Measurements from ENCODE around the gene SPRED2. TPM values are rescaled to one million over a fixed set of nuclear protein-coding genes. Genes with fewer than 3 reads are reported as not detected.

Gene SPRED2
- total RNA-seq, 1 experiment from 2014 or later, result 33.3 TPM

- CTCF ChIA-PET, result interaction anchor here (0.5 to 0.7 kb wide), 4 partner anchors 67 to 1631 kb away, joined by 3 to 6 read pairs (median 4); no protein-coding TSS in a partner anchor
- DNase-seq, result no peak
- Mint-ChIP-seq H3K36me3 (ENCODE audit: insufficient read depth, unreplicated experiment) (peaks cover 42% of the 10 kb centered on the region), H3K9me3 (ENCODE audit: low read depth, unreplicated experiment) (no peaks in the 10 kb centered on the region), H3K4me1 (ENCODE audit: low read depth, unreplicated experiment) (no peaks in the 10 kb centered on the region), H3K27me3 (ENCODE audit: unreplicated experiment) (no peaks in the 10 kb centered on the region), H3K27ac (ENCODE audit: unreplicated experiment) (peak overlapping the region; percentile 61), H3K4me3 (ENCODE audit: low read depth, unreplicated experiment) (peak overlapping the region; percentile 94)
- no peak for TF ChIP-seq CTCF (IDR thresholded peaks at IDR 0.05; ENCODE audit: unreplicated experiment)
- TSS peak; percentile 21 for BruUV-seq (replicated peaks)
- intact Hi-C loops (cut with micrococcal nuclease; ENCODE audit: unreplicated experiment), result loop anchor here (1.0 to 2.0 kb wide), 2 partner anchors 48 to 123 kb away; no protein-coding TSS in a partner anchor
These were observed 2.4 kb downstream of the SPRED2 start for GRCh38 chr2:65429786-65430602.

GRCh38 chr2:65427532-65427931 lies 4.9 kb downstream of the SPRED2 start:
- no peaks in the 10 kb centered on the region for H3K4me1 Mint-ChIP-seq (ENCODE audit: low read depth, unreplicated experiment)
- H3K36me3 Mint-ChIP-seq (ENCODE audit: insufficient read depth, unreplicated experiment), result peaks cover 30% of the 10 kb centered on the region
- no peak overlapping the region for H3K4me3 Mint-ChIP-seq (ENCODE audit: low read depth, unreplicated experiment)
- no peak for DNase-seq
- no peak overlapping the region for H3K27ac Mint-ChIP-seq (ENCODE audit: unreplicated experiment)
- H3K9me3 Mint-ChIP-seq (ENCODE audit: low read depth, unreplicated experiment), result no peaks in the 10 kb centered on the region
- CTCF ChIA-PET, result no interaction called here
- no TSS peak for BruUV-seq (replicated peaks)
- H3K27me3 Mint-ChIP-seq (ENCODE audit: unreplicated experiment), result no peaks in the 10 kb centered on the region
- intact Hi-C loops (cut with micrococcal nuclease; ENCODE audit: unreplicated experiment), result no loop called here
- no peak for TF ChIP-seq CTCF (IDR thresholded peaks at IDR 0.05; ENCODE audit: unreplicated experiment)

- no peak for TF ChIP-seq CTCF (IDR thresholded peaks at IDR 0.05; ENCODE audit: unreplicated experiment)
- no peaks in the 10 kb centered on the region for H3K9me3 Mint-ChIP-seq (ENCODE audit: low read depth, unreplicated experiment)
- no peak overlapping the region for H3K4me3 Mint-ChIP-seq (ENCODE audit: low read depth, unreplicated experiment)
- no TSS peak for BruUV-seq (replicated peaks)
- DNase-seq, result no peak
- H3K27me3 Mint-ChIP-seq (ENCODE audit: unreplicated experiment), result no peaks in the 10 kb centered on the region
- intact Hi-C loops (cut with micrococcal nuclease; ENCODE audit: unreplicated experiment), result no loop called here
- H3K27ac Mint-ChIP-seq (ENCODE audit: unreplicated experiment), result no peak overlapping the region
- CTCF ChIA-PET, result no interaction called here
- H3K4me1 Mint-ChIP-seq (ENCODE audit: low read depth, unreplicated experiment), result peaks cover 18% of the 10 kb centered on the region
- H3K36me3 Mint-ChIP-seq (ENCODE audit: insufficient read depth, unreplicated experiment), result peaks cover 8% of the 10 kb centered on the region
These were observed 7.1 kb downstream of the SPRED2 start for GRCh38 chr2:65425276-65425675.

GRCh38 chr2:65424391-65424790 lies 8.0 kb downstream of the SPRED2 start:
- CTCF ChIA-PET, result interaction anchor here (0.6 kb wide), 1 partner anchor 62 kb away, joined by 3 read pairs; no protein-coding TSS in a partner anchor
- H3K27me3 Mint-ChIP-seq (ENCODE audit: unreplicated experiment), result no peaks in the 10 kb centered on the region
- H3K36me3 Mint-ChIP-seq (ENCODE audit: insufficient read depth, unreplicated experiment), result peaks cover 4% of the 10 kb centered on the region
- peaks cover 18% of the 10 kb centered on the region for H3K4me1 Mint-ChIP-seq (ENCODE audit: low read depth, unreplicated experiment)
- BruUV-seq (replicated peaks), result no TSS peak
- no peak for DNase-seq
- H3K9me3 Mint-ChIP-seq (ENCODE audit: low read depth, unreplicated experiment), result no peaks in the 10 kb centered on the region
- no peak for TF ChIP-seq CTCF (IDR thresholded peaks at IDR 0.05; ENCODE audit: unreplicated experiment)
- no peak overlapping the region for H3K4me3 Mint-ChIP-seq (ENCODE audit: low read depth, unreplicated experiment)
- intact Hi-C loops (cut with micrococcal nuclease; ENCODE audit: unreplicated experiment), result no loop called here
- H3K27ac Mint-ChIP-seq (ENCODE audit: unreplicated experiment), result no peak overlapping the region
